T follicular helper cell (primary cell): ENCODE measurements around the gene HIPK1.
"Not testable (repeated sequence)": the region's sequence is repeated elsewhere in the genome, so short reads cannot be mapped to it uniquely, and the experiment has no call there.

Experiments
- DNase-seq: peaks from one replicate; pipeline ENCODE4 v3.0.0-alpha.2; 2020; ENCODE audit warnings: low read depth

The HIPK1 gene

DNA sequence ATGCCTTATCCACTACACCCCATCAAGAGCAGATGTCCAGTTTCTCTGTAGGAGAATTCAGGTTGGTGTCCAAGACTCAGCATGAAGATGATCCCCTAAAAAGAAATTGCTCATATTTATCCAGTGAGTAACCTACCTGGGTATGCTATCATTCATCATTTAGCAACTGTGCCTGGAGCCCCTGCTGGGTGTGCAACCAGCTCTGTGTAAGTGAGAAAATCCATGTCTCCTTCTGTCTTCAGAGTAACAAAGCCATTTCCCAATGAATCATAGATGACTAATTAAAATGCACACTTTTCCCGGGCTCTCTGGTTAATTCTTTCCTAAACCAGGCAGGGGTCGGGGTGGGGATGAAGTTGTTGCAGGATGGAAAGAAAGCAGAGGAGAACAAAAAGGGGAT, 86.0 kb downstream of the HIPK1 start:
- no peak for DNase-seq

DNA sequence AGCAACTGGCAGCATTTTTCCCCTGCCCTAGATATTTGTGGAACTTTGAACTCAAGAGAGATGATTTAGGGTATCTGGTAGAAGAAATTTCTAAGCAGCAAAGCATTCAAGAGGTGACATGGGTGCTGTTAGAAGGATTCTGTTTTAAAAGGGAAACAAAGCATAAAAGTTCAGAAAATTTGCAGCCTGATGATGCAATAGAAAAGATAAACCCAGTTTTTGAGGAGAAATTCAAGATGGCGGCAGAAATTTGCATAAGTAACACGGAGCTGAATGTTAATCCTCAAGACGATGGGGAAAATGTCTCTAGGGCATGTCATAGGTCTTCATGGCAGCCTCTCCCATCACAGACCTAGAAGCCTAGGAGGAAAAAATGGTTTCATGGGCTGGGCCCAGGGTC, 90.6 kb downstream of the HIPK1 start:
- DNase-seq: not testable (repeated sequence)

DNA sequence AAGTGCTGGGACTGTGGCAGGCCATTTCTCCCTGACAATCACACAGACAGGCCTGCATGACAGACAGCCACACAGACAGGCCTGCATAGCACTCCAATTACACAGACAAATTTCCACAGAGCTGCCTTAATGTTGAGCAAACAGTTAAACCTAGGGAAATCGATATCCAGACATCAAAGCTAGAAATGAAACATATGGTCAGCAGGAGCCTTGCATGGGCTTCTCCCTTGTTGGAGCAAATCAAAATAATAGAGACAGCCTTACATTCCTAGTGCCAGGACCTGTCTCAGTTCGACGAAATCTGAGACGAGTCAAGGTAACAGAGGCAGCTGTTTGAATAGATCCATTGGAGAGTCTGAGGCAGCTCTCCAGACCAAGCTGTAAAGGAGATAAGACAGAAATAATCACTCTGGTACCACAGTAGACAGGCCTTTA, 92.6 kb downstream of the HIPK1 start:
- DNase-seq: no peak

DNA sequence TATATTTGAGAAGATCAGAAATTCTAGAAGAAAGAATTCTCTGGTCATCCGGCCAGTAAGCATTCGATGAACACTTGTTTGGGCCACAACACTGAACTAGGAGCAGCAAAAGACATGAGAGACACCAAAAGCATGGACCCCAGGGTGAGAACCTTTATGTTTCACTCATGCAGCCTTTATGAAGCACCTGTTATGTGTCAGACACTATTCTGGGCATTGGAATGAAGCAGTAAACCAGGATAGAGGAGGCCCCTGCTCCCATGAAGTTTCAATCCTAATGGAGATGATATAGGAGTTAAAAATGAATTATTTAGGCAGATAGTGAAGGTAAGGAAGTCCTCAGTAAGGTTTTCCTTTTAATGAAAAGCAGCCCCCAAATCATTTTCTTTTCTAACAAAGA, 93.8 kb downstream of the HIPK1 start:
- DNase-seq: no peak

DNA sequence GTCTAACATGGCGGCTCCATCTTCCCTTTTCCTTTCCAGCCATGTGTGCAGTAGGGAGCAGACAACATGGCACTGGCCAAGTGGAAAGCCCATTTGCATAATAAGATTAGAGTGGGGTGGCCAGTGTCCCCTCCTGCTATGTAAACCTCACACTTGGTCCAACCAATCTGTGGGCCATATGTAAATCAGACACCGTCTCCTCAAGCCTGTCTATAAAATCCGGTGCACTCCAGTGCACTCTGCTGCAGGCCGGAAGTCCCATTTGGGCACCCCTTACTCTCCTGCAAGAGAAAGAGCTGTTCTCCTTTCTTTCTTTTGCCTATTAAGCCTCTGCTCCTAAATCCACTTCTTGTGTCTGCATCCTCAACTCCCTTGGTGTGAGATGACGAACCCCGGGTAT, 94.3 kb downstream of the HIPK1 start:
- DNase-seq: no peak

DNA sequence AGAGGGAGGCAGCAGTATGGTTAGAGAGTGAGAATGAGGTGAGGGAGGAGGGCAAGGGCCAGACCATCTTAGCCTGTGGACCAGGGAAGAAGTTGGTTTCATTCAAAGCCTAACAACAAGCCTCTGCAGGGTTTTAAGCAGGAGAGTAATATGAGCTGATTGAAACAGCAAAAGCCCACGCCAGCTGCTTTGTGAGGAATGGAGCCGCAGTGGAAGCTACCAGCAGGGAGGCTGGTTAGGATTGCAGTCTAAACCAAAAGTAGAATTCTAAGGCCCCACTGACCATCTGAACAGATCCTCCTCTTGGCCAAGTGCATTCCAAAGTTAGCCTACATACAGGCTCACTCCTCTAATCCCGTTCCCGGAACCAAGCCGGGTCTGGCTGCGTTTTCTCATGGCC, 94.9 kb downstream of the HIPK1 start:
- DNase-seq: no peak

DNA sequence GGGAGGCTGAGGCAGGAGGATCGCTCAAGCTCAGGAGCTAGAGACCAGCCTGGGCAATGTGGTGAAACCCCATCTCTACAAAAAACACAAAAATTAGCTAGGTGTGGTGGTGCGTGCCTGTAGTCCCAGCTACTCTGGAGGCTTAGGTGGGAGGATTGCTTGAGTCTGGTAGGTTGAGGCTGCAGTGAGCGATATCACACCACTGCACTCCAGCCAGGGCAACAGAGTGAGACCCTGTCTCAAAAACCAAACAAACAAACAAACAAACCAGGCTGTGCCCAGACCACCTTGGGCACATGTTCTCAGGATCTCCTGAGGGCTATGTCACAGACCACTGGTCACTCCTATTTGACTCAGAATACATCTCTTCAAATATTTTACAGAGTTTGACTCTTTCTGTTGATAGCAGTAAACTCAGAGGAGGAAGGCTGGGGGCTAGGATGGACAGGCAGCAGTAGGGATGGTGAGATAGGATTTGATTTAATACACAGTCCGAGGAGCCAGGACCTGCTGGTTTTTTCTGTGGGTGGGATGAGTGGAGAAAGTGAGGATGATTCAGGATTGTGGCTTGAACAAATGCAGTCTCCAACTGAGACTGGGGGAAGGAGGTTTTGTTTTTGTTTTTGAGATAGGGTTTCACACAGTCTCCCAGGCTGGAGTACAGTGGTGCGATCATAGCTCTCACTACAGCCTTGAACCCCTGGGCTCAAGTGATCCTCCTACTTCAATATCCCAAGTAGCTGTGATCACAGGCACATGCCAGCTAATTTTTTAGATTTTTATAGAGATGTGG, 96.7 kb downstream of the HIPK1 start:
- DNase-seq: no peak

DNA sequence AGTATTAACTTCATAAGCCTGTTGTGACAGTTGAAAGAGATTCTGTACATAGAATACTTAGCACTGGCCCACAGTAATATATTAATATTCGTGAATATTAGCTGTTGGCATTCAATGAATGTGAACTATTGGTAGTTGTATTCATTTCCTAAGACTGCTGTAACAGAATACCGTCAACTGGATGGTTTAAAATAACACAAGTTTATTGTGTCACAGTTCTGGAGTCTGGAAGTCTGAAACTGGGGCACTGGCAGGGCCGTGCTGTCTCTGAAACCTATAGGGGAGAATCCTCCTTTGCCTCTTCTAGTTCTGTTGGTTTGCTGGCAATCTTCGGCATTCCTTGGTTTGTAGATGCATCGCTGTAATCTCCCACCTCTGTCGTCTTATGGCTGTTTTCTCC, 97.7 kb downstream of the HIPK1 start:
- no peak for DNase-seq
